Body of pancreas (tissue), 4 donors: Measurements from ENCODE around the gene FLYWCH1. TPM values are rescaled to one million over a fixed set of nuclear protein-coding genes. Genes with fewer than 3 reads are reported as not detected.

Experiments used
- ATAC-seq: fragments of 150-250 bp; one replicate; pipeline ENCODE4 v1.9.1; 2016
- DNase-seq, 4 donors: peaks; one replicate each; pipeline ENCODE4 v3.0.0-alpha.2; 2019
- H3K27ac ChIP-seq, 4 donors: fragments of 200-600 bp; sonication (generic); 1 replicate in 3 of 4; 2 replicates in 1 of 4; pipeline versions ENCODE4 v1.5.1 to v1.6.1; 2016 to 2019; ENCODE audit warnings: mild to moderate bottlenecking in 1 of 4, mixed read lengths in 1 of 4, moderate library complexity in 1 of 4
- H3K27me3 ChIP-seq, 2 donors: fragments of 200-600 bp; sonication (generic); one replicate each; pipeline ENCODE4 v1.6.0; 2016; ENCODE audit warnings: mild to moderate bottlenecking in 1 of 2
- H3K36me3 ChIP-seq, 2 donors: fragments of 200-600 bp; sonication (generic); replicated peaks in 1 of 2; 2 replicates each; pipeline ENCODE4 v1.5.1; 2016; ENCODE audit warnings: low read depth in 2 of 2; ENCODE audit not compliant: insufficient read depth in 1 of 2
- H3K4me1 ChIP-seq: fragments of 200-600 bp; sonication (generic); one replicate; pipeline ENCODE4 v1.6.0; 2016
- H3K4me3 ChIP-seq, 2 donors: fragments of 200-600 bp; sonication (generic); 1 replicate in 1 of 2; 2 replicates in 1 of 2; pipeline ENCODE4 v1.5.1; 2016 to 2019
- H3K9me3 ChIP-seq, 3 donors: fragments of 200-600 bp; sonication (generic); 1 replicate in 2 of 3; 2 replicates in 1 of 3; pipeline ENCODE4 v1.5.1; 2016
- CTCF ChIP-seq, 7 experiments: fragments of 450-650 bp in 4 of 7; fragments of 200-600 bp in 3 of 7; sonication (generic) in 3 of 7; IDR thresholded peaks; one replicate each; pipeline ENCODE4 v1.5.1; 2016 to 2019; ENCODE audit warnings: antibody characterized with exemption in 7 of 7
- POLR2A ChIP-seq, 3 donors: fragments of 450-650 bp; IDR thresholded peaks; one replicate each; pipeline ENCODE4 v1.6.1; 2016; ENCODE audit warnings: antibody characterized with exemption in 3 of 3, mild to moderate bottlenecking in 2 of 3
- WGBS, 2 donors: methylation state at CpG; one replicate each; pipeline ENCODE4 v1.1.5; 2017; 5-methylcytosine and 5-hydroxymethylcytosine counted together
- intact Hi-C: fragments of 100-400 bp; cut with DNase I; formaldehyde crosslinking; loops from one replicate; pipeline ENCODE4 v1.15.1; 2023
- total RNA-seq, 2 donors: library from RNA; depleted of rRNA; stranded (reverse); fragments of >200 nt; gene quantifications; one replicate each; pipeline ENCODE4 v1.1.0, GENCODE V29; 2016

The FLYWCH1 gene
- total RNA-seq, 2 donors from 2014 or later, result 24.6 to 53.7 TPM

DNA sequence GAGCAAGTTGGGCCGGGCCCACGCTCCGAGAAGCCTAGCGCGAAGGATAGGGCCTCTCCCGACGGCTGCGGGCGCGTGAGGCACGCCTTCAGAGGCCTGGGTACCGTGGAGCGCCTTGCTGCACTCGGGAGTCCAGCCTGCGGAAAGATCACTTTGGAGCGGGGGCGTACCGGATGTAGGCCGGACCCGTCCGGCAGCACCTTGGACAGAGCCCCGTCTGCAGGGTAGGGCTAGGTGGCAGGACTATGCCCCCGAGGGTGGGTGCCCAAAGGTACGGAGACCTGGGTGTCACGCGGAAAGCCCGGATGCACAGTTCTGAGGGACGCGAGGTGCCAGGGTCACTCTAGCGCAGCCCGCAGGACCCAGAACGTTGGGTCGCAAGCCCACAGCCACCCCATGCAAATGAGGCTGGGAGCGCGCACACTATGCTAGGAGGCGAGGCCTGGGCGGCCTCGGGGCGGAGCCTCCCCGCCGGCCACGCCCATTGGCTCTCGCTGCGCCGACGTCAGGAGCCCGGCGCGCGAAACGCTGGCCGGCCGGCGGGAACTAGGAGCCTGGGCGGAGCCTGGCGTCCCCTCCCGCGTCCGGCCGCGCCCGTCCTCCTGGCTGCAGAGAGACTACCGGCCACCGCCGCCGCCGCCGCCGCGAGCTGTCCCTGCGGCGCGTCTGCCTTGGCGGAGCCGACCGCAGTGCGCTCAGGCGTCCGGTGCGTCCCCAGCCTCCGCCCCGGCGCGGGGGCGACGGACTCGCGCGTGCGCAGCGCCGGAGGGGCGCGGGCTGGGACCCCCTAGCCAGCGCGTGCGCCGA, 57.2 kb downstream of the FLYWCH1 start, which contains the start of gene PAQR4:
TSS of gene PAQR4 (plus strand) at position 611 of the 807 bp plus-strand sequence. CDS start 327 bp downstream, outside the sequence.
- TF ChIP-seq POLR2A (IDR thresholded peaks at IDR 0.05), result peak in 2 of 3 donors; percentile 24 to 56
- peak in 1 of 7 experiments; percentile 30 for TF ChIP-seq CTCF (IDR thresholded peaks at IDR 0.05)
- 3 to 15% methylated on average over 16 to 86 of the region's 98 CpGs for WGBS, 2 donors
- peaks cover 57% of the 10 kb centered on the region for H3K4me1 ChIP-seq
- H3K27ac ChIP-seq, result peak within 1 kb of the TSS; percentile 30 to 73 (median 66)
- no peaks in the 10 kb centered on the region for H3K9me3 ChIP-seq
- H3K4me3 ChIP-seq, result peak within 1 kb of the TSS; percentile 62 to 64
- H3K36me3 ChIP-seq, result no peaks in the 10 kb centered on the region
- DNase-seq (peak; percentile 89 to 93 (median 90)), ATAC-seq (peak; percentile 89)
- peaks cover 4 to 37% of the 10 kb centered on the region in 2 donors for H3K27me3 ChIP-seq
- intact Hi-C loops, result no loop called here

GRCh38 chr16:2969545-2970521, 58.1 kb downstream of the FLYWCH1 start:
- Histone ChIP-seq H3K27ac (peak overlapping the region; percentile 30 to 73 (median 66)), H3K4me3 (peak overlapping the region; percentile 62 to 64), H3K4me1 (peaks cover 48% of the 10 kb centered on the region), H3K9me3 (no peaks in the 10 kb centered on the region), H3K27me3 (peaks cover 3 to 28% of the 10 kb centered on the region in 2 donors), H3K36me3 (no peaks in the 10 kb centered on the region)
- peak; percentile 45 for ATAC-seq
- WGBS, 2 donors, result 0 to 2% methylated on average over 4 to 67 of the region's 83 CpGs
- intact Hi-C loops, result no loop called here
- TF ChIP-seq CTCF (IDR thresholded peaks at IDR 0.05) (peak; percentile 19 to 68 (median 54)), POLR2A (IDR thresholded peaks at IDR 0.05) (peak in 1 of 3 donors; percentile 35)
- DNase-seq, result peak; percentile 71 to 85 (median 82)

DNA sequence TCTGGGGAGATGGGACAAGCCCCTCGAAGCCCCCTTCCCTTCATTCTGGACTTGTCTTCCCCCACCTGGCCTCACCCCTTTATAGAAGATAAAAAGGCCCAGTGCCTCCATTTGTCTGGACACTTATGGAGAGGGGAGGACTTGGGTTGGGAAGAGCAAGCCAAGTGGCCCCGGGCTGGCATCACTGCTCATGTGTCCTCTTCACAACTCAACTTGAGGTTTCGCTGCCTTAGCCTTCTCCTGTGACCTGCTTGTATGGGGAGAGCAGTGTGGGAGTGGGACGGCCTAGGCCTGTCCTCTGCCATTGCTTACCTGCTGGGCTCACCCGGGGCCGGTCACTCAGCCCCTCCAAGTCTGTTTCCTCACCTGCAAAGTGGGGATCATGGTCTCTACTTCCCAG, 58.8 kb downstream of the FLYWCH1 start:
- H3K4me1 ChIP-seq, result peaks cover 41% of the 10 kb centered on the region
- WGBS, 2 donors, result 79 to 83% methylated on average over 5 to 6 of the region's 6 CpGs
- no peak overlapping the region for H3K4me3 ChIP-seq
- H3K36me3 ChIP-seq, result no peaks in the 10 kb centered on the region
- TF ChIP-seq CTCF (IDR thresholded peaks at IDR 0.05), result no peak
- TF ChIP-seq POLR2A (IDR thresholded peaks at IDR 0.05), result no peak
- intact Hi-C loops, result no loop called here
- DNase-seq (no peak), ATAC-seq (no peak)
- H3K9me3 ChIP-seq, result no peaks in the 10 kb centered on the region
- H3K27me3 ChIP-seq, result peaks cover 0 to 22% of the 10 kb centered on the region in 2 donors
- peak overlapping the region in 3 of 4 donors; percentile 66 to 73 (median 66) for H3K27ac ChIP-seq

DNA sequence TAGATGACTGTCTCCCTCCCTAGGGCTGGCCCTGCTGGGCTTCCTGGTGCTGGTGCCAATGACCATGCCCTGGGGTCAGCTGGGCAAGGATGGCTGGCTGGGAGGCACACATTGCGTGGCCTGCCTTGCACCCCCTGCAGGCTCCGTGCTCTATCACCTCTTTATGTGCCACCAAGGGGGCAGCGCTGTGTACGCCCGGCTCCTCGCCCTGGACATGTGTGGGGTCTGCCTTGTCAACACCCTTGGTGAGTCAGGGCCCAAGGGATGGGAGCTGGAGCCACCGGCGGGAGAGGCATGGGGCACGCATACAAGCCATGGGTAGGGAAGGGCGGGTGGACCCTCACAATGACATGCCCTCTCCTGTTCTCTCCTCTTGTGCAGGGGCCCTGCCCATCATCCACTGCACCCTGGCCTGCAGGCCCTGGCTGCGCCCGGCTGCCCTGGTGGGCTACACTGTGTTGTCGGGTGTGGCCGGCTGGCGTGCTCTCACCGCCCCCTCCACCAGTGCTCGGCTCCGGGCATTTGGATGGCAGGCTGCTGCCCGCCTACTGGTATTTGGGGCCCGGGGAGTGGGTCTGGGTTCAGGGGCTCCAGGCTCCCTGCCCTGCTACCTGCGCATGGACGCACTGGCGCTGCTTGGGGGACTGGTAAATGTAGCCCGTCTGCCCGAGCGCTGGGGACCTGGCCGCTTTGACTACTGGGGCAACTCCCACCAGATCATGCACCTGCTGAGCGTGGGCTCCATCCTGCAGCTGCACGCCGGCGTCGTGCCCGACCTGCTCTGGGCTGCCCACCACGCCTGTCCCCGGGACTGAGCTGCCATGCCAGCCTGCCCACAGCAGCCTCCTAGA, 59.6 kb downstream of the FLYWCH1 start:
- ATAC-seq, result no peak
- H3K27ac ChIP-seq, result no peak overlapping the region
- intact Hi-C loops, result no loop called here
- 96 to 98% methylated on average over 8 to 27 of the region's 35 CpGs for WGBS, 2 donors
- DNase-seq, result no peak
- no peaks in the 10 kb centered on the region for H3K36me3 ChIP-seq
- no peaks in the 10 kb centered on the region for H3K9me3 ChIP-seq
- H3K4me1 ChIP-seq, result peaks cover 47% of the 10 kb centered on the region
- TF ChIP-seq POLR2A (IDR thresholded peaks at IDR 0.05) (no peak), CTCF (IDR thresholded peaks at IDR 0.05) (no peak)
- H3K27me3 ChIP-seq, result peaks cover 0 to 20% of the 10 kb centered on the region in 2 donors
- H3K4me3 ChIP-seq, result no peak overlapping the region
